GM19328 (cell line): ENCODE data around the gene CPLX3.

Experiments used
- ATAC-seq: cut with Tn5 transposase; IDR thresholded peaks from one replicate; pipeline ENCODE4 v1.9.1; 2021; ENCODE audit warnings: mild to moderate bottlenecking, moderate library complexity; ENCODE audit not compliant: unreplicated experiment

Gene CPLX3

GRCh38 chr15:74788042-74788682 lies 38.3 kb upstream of the CPLX3 start:
- no peak for ATAC-seq

- no peak for ATAC-seq
These were observed 37.7 kb upstream of the CPLX3 start for GRCh38 chr15:74788683-74789151.

- ATAC-seq: no peak
These were observed 37.2 kb upstream of the CPLX3 start for GRCh38 chr15:74789171-74789631.

GRCh38 chr15:74789741-74790079 lies 36.7 kb upstream of the CPLX3 start:
- no peak for ATAC-seq

GRCh38 chr15:74790080-74790916 lies 36.1 kb upstream of the CPLX3 start:
- ATAC-seq: no peak

- ATAC-seq: no peak
These were observed 35.4 kb upstream of the CPLX3 start for GRCh38 chr15:74791007-74791406.

- no peak for ATAC-seq
These were observed 34.8 kb upstream of the CPLX3 start for GRCh38 chr15:74791667-74792066.

GRCh38 chr15:74792227-74793016 lies 34.0 kb upstream of the CPLX3 start:
- no peak for ATAC-seq

GRCh38 chr15:74793135-74794028 lies 33.0 kb upstream of the CPLX3 start:
- ATAC-seq: no peak

- ATAC-seq: no peak
These were observed 32.0 kb upstream of the CPLX3 start for GRCh38 chr15:74794248-74794969.

- ATAC-seq: no peak
These were observed 31.5 kb upstream of the CPLX3 start for GRCh38 chr15:74794970-74795349.

- no peak for ATAC-seq
These were observed 30.3 kb upstream of the CPLX3 start for GRCh38 chr15:74795966-74796625.

- no peak for ATAC-seq
These were observed 27.8 kb upstream of the CPLX3 start for GRCh38 chr15:74798388-74799254.

GRCh38 chr15:74799255-74799855 lies 27.1 kb upstream of the CPLX3 start:
- no peak for ATAC-seq

- ATAC-seq: no peak
These were observed 26.4 kb upstream of the CPLX3 start for GRCh38 chr15:74799856-74800558.

GRCh38 chr15:74800559-74801094 lies 25.8 kb upstream of the CPLX3 start:
- ATAC-seq: no peak
